HG03025 (cell line): ENCODE data around the gene GINS1.
A peak's percentile ranks its signal among the peaks of the same experiment; 100 is the strongest.
"Not testable (repeated sequence)": the region's sequence is repeated elsewhere in the genome, so short reads cannot be mapped to it uniquely, and the experiment has no call there.

ENCODE experiments used
- ATAC-seq: cut with Tn5 transposase; IDR thresholded peaks from one replicate; pipeline ENCODE4 v1.9.1; 2021; ENCODE audit warnings: mild to moderate bottlenecking, moderate library complexity; ENCODE audit not compliant: unreplicated experiment, low FRiP score

GINS1 gene

DNA sequence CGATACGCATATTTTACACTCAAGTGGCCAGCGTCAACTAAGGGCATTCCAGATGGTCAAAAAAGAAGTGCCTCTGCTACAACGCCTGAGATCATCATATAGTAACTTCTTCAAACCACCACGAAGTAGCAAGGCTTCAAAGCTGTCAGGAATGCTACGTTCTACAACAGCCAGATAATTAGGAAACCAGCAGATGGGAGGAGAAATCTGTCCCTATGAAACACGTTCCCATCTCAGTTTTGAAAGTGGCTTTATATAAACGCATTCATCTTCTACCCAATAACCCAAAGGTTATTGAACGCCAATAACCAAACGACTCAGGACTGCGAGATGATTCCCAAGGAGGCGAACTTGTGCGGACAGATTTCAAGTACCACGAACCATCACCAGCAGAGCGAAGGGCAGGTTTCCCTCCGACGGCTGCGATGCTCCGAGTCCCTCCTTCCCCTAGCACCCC lies 18.0 kb upstream of the GINS1 start:
- ATAC-seq, result peak; percentile 3

DNA sequence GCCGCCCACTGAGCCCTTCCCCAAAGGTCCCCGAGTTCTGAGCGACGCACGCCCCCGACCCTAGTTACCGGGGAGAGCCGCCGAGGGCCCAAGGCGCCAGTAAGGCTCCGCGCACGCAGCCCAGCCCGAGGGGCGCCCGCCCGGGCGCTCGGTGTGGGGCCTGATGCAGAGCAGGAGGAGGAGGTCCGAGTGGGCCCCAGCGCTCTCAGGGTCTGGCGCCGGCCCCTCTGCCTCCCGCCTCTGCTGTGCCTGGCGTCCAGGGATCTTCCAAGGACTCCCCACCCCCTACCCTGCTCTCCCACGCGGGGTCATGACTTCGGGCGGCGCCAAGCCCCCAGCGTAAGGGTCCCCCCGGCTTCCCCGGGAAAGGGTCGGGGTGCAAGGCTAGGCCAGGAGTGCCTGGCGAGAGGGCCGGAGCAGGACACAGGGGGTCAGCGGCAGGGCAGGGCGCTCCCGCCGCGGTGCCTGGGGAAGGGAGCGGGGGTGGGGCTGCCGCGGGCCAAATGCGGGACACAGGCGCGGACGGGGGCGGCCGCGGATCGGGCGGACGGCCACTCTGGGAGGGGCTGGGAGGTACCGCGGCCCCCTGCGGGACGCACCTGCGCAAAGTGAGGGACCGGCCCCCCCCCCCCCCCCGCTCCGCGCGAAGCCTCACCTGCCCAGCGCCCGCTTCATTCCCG lies 17.5 kb upstream of the GINS1 start:
- peak; percentile 26 for ATAC-seq

DNA sequence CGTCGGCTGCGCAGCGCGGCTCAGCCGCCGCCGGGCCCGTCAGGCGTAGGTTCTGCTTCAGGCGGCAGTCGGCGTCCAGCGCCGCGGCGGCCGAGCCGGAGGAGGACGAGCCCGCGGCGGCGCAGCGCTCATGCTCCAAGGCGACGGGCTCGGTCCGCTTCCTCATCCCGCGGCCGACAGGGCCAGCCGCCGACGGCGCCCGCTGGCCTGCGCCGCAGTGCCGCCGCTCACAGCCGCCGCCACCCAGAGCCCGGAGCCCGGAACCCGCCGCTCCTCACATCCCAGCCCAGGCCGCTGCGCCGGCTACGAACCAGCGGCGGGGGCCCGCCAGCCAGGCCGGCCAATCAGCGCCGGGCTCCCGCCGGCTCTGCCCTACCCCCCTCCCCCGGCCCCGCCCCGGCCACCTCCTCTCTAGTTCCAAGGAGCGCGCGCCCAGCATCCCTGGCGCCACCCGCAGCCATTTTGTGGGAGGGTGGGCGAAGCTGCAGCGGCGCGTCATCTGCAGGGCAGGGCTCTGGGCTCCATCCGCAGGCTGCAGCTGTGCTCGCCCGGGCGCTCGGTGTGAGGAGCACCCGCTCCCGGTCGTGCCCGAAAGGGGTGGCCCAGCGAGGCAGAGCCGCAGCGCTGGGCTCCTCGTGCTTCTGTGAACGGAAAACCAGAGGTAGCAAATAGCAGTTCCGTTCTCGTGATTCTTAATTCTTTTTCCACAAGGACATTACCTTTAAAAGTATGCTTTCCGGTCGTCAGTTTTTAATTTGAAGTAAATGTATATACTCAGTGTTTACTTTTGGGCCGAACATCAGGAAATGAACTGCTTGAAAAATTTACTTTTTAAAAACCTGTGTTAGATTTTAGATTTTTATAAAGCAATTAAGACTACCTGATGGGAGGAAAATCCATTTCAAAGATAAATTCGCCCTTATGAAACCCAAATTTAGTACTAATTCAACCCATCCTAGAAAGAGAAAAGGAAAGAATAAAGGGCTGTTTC lies 16.6 kb upstream of the GINS1 start, which contains the start of gene ABHD12:
Gene ABHD12, minus strand, starts transcription at position 298 of the 991 bp plus-strand sequence. Its CDS starts 132 bp downstream, at position 166.
- ATAC-seq, result peak; percentile 84

DNA sequence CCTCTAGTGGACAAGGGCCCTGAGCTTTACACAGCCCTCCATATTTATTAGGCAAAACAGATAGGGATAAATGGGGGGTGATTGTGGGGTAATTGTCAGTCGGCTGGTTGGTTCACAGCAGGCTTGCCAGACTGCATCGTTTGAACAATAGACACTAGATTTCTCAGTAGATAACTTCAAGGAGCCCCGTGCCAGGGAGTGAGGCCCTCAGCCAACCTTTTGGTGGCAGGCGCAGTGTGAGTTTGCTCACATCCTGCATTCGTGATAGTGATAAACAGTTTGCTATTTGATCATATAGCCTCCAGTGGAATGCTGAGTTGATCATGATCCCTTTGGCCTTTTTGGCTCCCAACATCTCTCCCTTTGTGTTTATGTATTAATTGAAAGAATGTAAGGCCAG lies 13.2 kb upstream of the GINS1 start:
- ATAC-seq, result no peak

DNA sequence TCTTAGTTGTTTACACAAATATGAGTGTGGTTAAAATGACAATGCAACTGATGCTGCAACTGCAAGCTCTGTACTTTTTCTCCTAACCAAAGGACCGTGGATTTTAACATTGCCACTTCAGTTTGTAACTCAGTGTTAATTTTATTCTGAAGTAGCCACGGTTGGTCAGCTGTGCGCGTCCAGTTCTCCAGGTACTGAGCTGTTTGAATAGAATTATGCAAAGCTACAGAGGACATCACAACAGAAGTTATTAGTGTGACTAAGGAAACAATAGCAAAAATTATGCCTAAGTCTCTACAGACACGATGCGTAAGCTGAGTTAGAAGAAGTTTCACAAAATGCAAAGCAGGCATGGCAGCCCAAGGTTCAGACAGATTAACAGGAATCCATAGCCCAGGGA lies 12.5 kb upstream of the GINS1 start:
- ATAC-seq, result no peak

DNA sequence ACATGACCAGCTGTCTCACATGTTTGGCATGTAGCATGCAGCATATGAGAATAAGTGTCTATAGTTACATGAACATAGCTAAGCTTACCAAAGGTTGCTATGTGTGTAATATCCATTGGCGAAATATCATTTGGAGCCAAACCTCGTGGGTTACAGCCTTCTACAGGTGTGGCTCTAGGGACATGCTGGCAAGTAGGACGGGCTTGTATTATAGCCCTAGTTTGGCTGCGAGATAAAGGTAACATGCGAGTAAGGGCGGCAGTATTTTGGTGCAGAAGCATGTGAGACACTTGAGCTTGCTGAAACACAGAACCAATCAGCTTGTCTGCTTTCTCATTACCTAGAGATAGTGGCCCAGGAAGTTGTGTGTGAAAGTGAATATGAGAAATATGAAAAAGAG lies 10.4 kb upstream of the GINS1 start:
- no peak for ATAC-seq

DNA sequence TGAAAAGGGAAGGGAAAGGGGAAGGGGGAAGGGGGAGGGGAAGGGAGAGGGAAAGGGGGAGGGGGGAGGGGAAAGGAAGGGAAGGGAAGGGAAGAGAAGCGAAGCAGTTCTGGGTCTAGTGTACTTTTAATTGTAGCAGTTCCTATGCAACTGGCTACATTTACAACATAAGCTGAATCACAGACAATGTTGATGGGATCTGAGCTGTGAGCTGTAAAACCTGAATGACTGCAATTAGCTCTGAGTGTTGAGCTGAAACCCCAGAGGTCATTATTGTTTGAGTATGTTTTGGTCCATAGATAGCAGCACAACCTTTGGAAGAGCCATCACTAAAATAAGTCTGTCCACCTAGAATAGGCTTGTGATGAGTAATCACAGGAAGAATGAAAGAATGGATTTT lies 9.7 kb upstream of the GINS1 start:
- ATAC-seq, result no peak

DNA sequence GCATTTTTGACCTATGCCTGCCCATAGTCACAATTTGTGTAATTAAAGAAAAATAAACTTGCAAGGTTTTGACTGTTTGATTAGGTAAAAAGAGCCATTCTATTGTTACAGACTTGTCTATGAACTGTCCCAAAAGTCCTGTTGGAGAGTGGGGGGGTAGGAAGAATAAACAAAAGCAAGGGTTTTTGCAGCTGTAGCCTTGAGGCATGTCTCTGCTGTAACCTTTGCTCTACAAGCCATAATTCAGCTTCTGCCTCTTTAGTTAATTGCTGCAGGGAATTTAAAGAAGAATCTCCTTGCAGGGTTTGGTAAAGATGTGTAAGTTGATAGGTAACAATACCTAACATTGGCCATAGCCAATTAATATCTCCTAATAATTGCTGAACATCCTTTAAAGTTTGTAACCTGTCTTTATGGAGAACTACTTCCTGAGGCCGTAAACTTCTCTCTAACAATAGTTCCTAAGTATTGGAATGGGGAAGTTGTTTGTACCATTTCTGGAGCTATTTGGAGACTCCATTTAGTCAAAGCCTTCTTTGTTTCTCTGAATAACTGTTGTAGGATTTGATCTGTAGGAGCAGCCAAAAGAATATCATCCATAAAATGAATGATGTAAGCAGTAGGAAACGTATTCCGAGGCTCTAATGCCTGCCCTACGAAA lies 9.0 kb upstream of the GINS1 start:
- no peak for ATAC-seq

DNA sequence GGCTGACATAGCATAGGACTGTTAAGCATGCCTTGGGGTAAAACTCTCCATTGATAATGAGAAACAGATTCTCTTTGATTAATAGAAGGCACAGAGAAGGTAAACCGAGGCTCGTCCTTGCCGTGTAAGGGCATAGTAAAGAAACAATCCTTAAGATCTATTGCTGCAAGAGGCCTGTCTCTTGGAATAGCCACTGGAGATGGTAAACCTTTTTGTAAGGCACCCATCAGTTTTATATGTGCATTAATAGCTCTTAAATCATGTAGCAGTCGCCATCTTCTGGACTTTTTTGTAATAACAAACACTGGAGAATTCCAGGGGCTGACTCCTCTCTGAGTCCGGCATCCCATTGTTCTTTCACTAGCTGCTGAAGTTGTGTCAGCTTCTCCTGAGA lies 8.4 kb upstream of the GINS1 start:
- no peak for ATAC-seq

DNA sequence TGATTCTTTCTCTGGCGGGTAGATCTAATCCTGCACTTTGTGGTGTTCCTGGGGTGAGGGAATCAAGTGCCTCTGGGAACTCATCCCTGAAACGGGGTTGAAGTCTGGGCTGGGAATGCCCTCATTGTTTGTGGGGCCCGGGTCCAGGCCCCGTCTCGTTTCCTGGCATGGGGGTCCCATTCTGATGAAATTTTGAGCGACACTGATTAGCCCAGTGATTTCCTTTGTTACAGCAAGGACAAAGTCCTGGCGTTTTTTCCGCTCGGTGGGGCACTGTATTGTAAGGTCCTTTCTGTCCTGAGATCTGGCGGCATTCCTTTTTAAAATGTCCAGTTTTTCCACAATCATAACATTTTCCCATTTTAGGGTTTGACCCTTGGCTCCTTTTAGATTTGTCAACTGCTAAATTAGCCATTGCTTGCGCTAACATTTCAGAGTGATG lies 7.2 kb upstream of the GINS1 start:
- ATAC-seq, result not testable (repeated sequence)

DNA sequence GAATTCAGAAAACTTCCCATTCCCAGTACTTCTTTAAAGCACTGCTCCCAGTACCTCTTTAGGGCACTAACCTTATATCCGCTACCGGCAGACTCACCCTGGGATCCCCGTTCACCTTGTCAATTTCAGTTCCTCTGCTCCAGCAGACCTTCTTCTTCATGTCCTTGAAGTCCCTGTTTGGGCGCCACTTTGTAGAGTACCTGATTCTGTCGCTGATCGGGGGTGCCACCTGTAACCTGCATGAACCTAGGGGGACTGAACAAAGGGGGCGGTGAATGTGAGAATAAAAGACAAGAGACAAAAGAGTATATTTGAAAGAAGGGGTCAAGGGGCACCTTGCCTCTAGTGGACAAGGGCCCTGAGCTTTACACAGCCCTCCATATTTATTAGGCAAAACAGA lies 4.9 kb upstream of the GINS1 start:
- ATAC-seq, result no peak

DNA sequence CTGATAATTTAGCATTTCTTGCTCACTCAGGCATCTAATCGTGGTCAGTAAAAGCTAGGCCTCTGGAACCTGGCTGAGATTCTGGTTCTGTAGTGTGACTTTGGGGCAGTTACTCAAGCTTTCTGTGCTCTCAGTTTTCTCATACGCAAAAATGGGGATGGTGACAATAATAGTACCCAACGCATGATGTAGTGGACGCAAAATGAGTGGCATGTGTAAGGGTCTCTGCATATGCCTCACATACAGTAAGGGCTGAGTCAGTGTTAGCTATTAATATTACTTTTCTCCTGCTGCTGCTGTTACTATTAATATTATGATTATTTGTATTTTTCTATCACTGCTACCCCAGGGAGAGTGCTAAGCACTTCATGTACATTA lies 686 bp downstream of the GINS1 start:
- ATAC-seq, result no peak

DNA sequence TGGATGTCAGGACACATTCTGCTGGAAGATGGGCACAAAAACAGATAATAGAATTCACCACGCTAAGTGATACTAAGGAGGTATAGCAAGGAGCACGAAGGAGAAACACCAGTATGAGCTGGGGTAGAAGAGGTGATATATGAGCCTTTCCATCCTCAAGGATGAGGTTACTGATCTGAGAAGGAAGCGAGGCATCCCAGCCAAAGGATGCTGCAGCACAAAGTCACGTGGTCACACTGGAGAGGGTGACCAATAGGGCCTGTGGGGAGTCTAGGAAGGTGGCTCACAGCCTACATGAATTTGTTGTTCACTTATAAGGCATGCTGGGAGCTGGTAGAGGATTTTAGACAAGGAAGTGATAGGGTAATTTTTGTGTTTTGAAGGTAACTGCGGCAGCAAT lies 1.4 kb downstream of the GINS1 start:
- no peak for ATAC-seq

DNA sequence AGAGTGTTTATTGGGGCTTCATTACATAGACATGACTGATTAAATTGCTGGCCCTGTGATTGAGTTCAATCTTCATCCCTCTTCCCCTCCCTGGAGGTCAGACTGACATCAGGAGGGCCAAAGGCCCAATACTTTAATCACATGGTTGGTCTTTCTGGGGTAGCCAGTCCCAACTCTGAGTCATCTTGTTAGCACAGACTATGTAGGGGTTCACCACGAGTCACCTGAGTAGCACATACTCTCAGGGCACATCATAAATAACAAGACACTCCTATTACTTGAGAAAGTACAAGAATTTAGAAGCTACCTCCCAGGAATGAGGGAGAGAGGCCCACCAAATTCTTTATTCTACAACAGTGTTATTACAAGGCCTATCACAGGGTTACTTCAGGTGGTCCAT lies 11.3 kb downstream of the GINS1 start:
- ATAC-seq, result no peak

DNA sequence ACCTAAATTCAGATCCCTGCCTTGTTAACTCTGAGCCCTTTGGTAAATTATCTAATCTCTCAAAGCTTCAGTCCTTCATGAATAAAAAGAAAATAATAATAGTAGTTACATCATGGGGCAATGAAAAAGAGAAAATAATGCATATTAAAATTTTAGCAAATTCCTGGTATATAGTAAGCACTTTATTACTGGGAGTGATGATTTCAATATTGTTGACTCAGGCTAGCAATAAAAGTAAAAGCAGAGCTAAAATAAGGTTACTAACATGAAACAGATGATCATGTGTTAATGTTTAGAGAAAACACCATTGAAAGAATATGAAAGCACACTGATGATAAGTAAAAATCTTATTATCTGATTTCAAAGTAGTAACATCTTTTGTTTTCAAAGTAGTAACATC lies 13.6 kb downstream of the GINS1 start:
- ATAC-seq, result no peak

DNA sequence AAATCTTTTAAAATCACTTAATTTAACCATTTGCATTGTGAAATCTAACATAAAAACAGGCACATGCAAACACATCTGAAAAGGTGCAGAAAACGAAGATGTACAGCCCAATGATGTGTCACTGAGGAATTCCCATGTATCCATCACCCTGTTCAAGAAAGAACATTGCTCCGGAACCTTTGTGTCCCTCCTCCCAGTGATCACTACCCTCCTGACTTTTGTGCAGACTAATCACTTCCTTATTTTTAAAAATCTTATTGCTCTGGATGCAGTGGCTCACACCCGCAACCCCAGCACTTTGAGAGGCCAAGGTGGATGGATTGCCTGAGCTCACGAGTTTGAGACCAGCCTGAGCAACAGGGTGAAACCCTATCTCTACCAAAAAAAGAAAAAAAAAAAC lies 14.6 kb downstream of the GINS1 start:
- no peak for ATAC-seq

DNA sequence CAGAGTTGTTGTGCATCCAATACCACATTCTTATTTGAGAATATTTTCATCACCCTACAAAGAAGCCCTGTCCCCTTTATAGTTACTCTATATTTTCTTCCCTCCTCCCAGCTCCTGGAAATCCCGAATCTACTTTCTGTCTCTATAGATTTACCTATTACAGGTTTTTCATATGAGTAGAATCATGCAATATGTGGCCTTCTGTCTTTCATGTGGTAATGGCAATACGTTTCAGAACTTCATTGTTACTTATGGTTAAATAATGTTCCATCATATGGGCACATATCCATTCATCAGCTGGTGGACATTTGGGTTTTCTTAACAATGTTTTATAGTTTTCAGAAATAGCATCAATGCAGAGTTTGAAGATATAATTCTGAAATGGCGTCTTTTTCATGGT lies 17.1 kb downstream of the GINS1 start:
- ATAC-seq, result no peak

DNA sequence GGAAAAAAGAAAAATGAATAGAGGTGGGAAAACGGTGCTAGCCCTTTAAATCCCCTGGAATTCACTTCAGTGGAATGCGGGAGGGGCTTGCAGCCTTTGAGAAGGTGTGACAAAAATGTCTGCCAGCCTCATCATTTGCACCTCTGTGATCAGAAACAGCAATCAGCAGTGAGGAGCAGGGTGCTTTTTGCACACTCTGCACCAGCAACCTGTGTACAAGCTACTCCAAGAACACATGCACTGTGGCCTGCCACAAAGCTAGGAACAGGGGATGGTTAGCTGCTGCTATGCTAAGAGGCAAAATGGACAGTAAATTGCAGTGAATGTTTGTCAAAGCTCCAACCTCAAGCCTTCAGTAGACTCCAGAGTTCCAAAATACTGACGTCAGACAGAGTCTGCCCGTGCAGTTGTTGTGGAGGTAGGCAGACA lies 29.7 kb downstream of the GINS1 start:
- ATAC-seq, result no peak

DNA sequence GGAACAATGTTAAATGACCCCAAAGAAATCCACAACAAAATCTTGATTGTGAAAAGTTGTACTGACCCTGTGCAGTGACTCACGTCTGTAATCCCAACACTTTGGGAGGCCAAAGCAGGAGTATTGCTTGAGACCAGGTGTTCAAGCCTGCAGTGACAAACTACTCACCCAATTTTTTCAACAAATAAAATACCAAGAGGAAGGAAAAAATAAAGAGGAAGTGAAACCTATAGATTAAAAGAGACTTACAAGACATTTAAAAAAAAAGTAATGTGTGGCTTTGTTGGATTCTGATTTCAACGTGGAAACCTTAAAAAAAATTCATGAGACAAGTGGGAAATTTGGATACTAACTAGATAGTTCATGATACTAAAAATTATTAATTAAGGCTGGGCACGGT lies 31.9 kb downstream of the GINS1 start:
- no peak for ATAC-seq

DNA sequence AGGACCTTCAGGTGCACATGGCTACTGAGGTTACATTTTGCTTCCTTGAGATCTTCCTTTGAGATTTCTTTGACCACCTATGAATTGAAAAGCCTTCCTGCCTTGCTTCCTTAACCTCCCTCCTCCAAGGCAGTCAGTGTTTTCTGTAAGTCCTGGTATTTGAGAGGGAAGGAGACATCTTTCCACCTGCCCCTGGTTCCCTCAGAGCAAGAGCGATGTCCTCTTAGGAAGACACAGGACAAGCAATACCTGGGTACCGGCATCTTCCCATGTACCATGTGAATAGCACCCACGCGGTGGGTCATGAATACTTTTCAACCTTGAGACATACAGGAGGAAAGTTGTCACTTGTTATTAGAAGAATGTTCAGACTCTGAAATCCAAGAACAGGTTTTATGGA lies 37.1 kb downstream of the GINS1 start:
- ATAC-seq, result no peak

DNA sequence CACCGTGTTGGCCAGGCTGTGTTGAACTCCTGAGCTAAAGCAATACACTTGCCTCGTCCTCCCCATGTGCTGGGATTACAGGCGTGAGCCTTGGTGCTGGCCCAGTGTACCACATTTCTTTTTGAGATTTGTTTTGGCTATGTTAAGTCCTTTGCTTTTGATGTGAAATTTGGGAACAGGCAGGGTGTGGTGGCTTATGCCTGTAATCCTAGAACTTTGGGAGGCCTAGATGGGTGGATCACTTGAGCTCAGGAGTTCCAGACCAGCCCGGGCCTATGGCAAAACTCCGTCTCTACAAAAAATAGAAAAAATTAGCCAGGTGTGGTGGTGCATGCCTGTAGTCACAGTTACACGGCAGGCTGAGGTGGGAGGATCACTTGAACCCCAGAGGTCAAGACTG lies 40.2 kb downstream of the GINS1 start:
- no peak for ATAC-seq
